HCT116 (cell line): ENCODE measurements around the gene DYRK1B. TPM values are rescaled to one million over a fixed set of nuclear protein-coding genes. Genes with fewer than 3 reads are reported as not detected.

Experiments used
- ATAC-seq: fragments of 200-7000 bp; cut with Tn5 transposase; 2 replicates; pipeline ENCODE4 v1.9.1; 2020; ENCODE audit warnings: mild to moderate bottlenecking, moderate library complexity
- BruUV-seq: library from RNA; stranded (reverse); fragments of 400-500 nt; replicated peaks from 2 replicates; lab custom pipeline; 2021; lab: Mats Ljungman, UMichigan
- CTCF ChIA-PET: fragments of 300-600 bp; sonication (Branson Sonifier 250); formaldehyde crosslinking; loops from one replicate; lab custom pipeline; 2021; ENCODE audit warnings: antibody characterized with exemption; lab: Charles Lee
- POLR2A ChIA-PET: fragments of 300-600, 350-600 bp; sonication (Branson Sonifier 250); formaldehyde crosslinking; loops from one replicate; lab custom pipeline; 2021; ENCODE audit warnings: antibody characterized with exemption; lab: Charles Lee
- RAD21 ChIA-PET, 2 experiments: fragments of 300-600 bp; sonication (Branson Sonifier 250); formaldehyde crosslinking; loops; one replicate each; lab custom pipeline; 2023; ENCODE audit warnings: low total read pairs in 2 of 2; ENCODE audit not compliant: uncharacterized antibody in 2 of 2, unreplicated experiment in 2 of 2, low non-redundant PET in 1 of 2; lab: Charles Lee
- DNase-seq: peaks from one replicate; pipeline ENCODE4 v3.0.0-alpha.2; 2010; ENCODE audit warnings: low read depth, low spot score
- H2AFZ ChIP-seq: fragments of 200-600 bp; shearing (Covaris generic), sonication (generic); 2 replicates; pipeline ENCODE4 v1.6.1; 2017; ENCODE audit warnings: low read depth, mixed run types, mixed read lengths, antibody characterized with exemption, low read length; ENCODE audit not compliant: poor library complexity, severe bottlenecking
- H3K27ac ChIP-seq: 2 replicates; pipeline ENCODE4 v1.5.1; 2012; ENCODE audit warnings: low read depth, low read length
- H3K27me3 ChIP-seq: fragments of 200-600 bp; sonication (generic); 2 replicates; pipeline ENCODE4 v1.6.1; 2016; ENCODE audit warnings: mixed run types, low read length, mixed read lengths; ENCODE audit not compliant: insufficient read depth
- H3K36me3 ChIP-seq, 2 experiments: fragments of 200-500 bp in 1 of 2; fragments of 200-600 bp in 1 of 2; sonication (Bioruptor generic) in 1 of 2; sonication (generic) in 1 of 2; 2 replicates each; pipeline versions ENCODE4 v1.5.1 to v1.6.1; 2014 to 2016; ENCODE audit warnings: low read length in 2 of 2, inconsistent platforms in 1 of 2, mixed read lengths in 1 of 2, mixed run types in 1 of 2; ENCODE audit not compliant: insufficient read depth in 2 of 2, control insufficient read depth in 1 of 2
- H3K4me1 ChIP-seq, 2 experiments: fragments of 200-600 bp in 1 of 2; sonication (generic) in 1 of 2; 2 replicates each; pipeline versions ENCODE4 v1.5.1 to v1.6.1; 2012 to 2017; ENCODE audit warnings: low read length in 2 of 2, inconsistent platforms in 1 of 2, mild to moderate bottlenecking in 1 of 2, mixed read lengths in 1 of 2, mixed run types in 1 of 2, moderate library complexity in 1 of 2; ENCODE audit not compliant: insufficient read depth in 2 of 2, control insufficient read depth in 1 of 2
- H3K4me2 ChIP-seq: fragments of 200-600 bp; sonication (generic); 2 replicates; pipeline ENCODE4 v1.6.1; 2017; ENCODE audit warnings: mixed run types, low read length, mixed read lengths
- H3K4me3 ChIP-seq, 2 experiments: fragments of 200-600 bp in 1 of 2; sonication (generic) in 1 of 2; replicated peaks in 1 of 2; 2 replicates each; pipeline ENCODE4 v1.5.1; 2011 to 2016; ENCODE audit warnings: low read length in 2 of 2, control low read depth in 1 of 2, low read depth in 1 of 2, mild to moderate bottlenecking in 1 of 2, mixed read lengths in 1 of 2, mixed run types in 1 of 2
- H3K79me2 ChIP-seq: fragments of 200-600 bp; sonication (generic); 2 replicates; pipeline ENCODE4 v1.6.1; 2017; ENCODE audit warnings: mild to moderate bottlenecking, mixed run types, low read length, moderate library complexity, mixed read lengths; ENCODE audit not compliant: insufficient read depth
- H3K9ac ChIP-seq: fragments of 200-600 bp; sonication (generic); 2 replicates; pipeline ENCODE4 v1.6.1; 2016; ENCODE audit warnings: low read length, mixed read lengths
- H3K9me2 ChIP-seq: fragments of 200-600 bp; sonication (generic), shearing (Covaris generic); 2 replicates; pipeline ENCODE4 v1.6.1; 2017; ENCODE audit warnings: mixed run types, mild to moderate bottlenecking, moderate library complexity; ENCODE audit not compliant: insufficient read depth
- H3K9me3 ChIP-seq, 2 experiments: fragments of 200-500 bp in 1 of 2; fragments of 200-600 bp in 1 of 2; sonication (Bioruptor generic) in 1 of 2; sonication (generic) in 1 of 2; 2 replicates each; pipeline ENCODE4 v1.6.1; 2014 to 2017; ENCODE audit warnings: low read length in 2 of 2, mixed read lengths in 2 of 2, inconsistent platforms in 1 of 2, low read depth in 1 of 2, mild to moderate bottlenecking in 1 of 2, mixed run types in 1 of 2, moderate library complexity in 1 of 2; ENCODE audit not compliant: control insufficient read depth in 1 of 2, insufficient read depth in 1 of 2
- H4K20me1 ChIP-seq: fragments of 200-600 bp; sonication (generic), shearing (Covaris generic); 2 replicates; pipeline ENCODE4 v1.6.1; 2017; ENCODE audit warnings: mixed run types, mild to moderate bottlenecking, moderate library complexity; ENCODE audit not compliant: insufficient read depth
- CEBPB ChIP-seq: IDR thresholded peaks from 2 replicates; pipeline ENCODE4 v1.6.1; 2012; ENCODE audit warnings: low read depth
- EGR1 ChIP-seq: IDR thresholded peaks from 2 replicates; pipeline ENCODE4 v1.6.1; 2012; ENCODE audit warnings: low read depth
- FOSL1 ChIP-seq: IDR thresholded peaks from 2 replicates; pipeline ENCODE4 v1.6.1; 2012; ENCODE audit warnings: low read depth
- JUND ChIP-seq: IDR thresholded peaks from 2 replicates; pipeline ENCODE4 v1.6.1; 2012
- POLR2A ChIP-seq: IDR thresholded peaks from 2 replicates; pipeline ENCODE4 v1.7.0; 2011; ENCODE audit warnings: borderline replicate concordance; ENCODE audit not compliant: insufficient read depth, insufficient read length; ENCODE audit errors: extremely low read depth
- POLR2AphosphoS5 ChIP-seq: IDR thresholded peaks from 2 replicates; pipeline ENCODE4 v1.6.1; 2011; ENCODE audit warnings: mild to moderate bottlenecking, low read depth, low read length, moderate library complexity
- RAD21 ChIP-seq: IDR thresholded peaks from 2 replicates; pipeline ENCODE4 v1.6.1; 2012; ENCODE audit warnings: low read depth, mild to moderate bottlenecking
- SP1 ChIP-seq: IDR thresholded peaks from 2 replicates; pipeline ENCODE4 v1.6.1; 2012; ENCODE audit warnings: low read depth
- SRF ChIP-seq: IDR thresholded peaks from 2 replicates; pipeline ENCODE4 v1.6.1; 2012; ENCODE audit warnings: low read depth
- TCF7L2 ChIP-seq: IDR thresholded peaks from 2 replicates; pipeline ENCODE4 v1.7.0; 2011; ENCODE audit warnings: borderline replicate concordance, inconsistent platforms; ENCODE audit not compliant: insufficient read depth, insufficient read length; ENCODE audit errors: extremely low read depth
- YY1 ChIP-seq: IDR thresholded peaks from 2 replicates; pipeline ENCODE4 v1.6.1; 2011; ENCODE audit warnings: low read length, low read depth, moderate library complexity, mild to moderate bottlenecking; ENCODE audit not compliant: insufficient replicate concordance; ENCODE audit errors: extremely low read depth
- intact Hi-C: fragments of 100-400 bp; cut with micrococcal nuclease; formaldehyde crosslinking; loops from 2 replicates; pipeline ENCODE4 v1.10.0; 2022
- total RNA-seq: library from RNA; stranded (reverse); gene quantifications from one replicate; pipeline ENCODE4 v1.2.1, GENCODE V29; 2021; ENCODE audit not compliant: unreplicated experiment
- TF ChIP-seq, protein P1 (sequence below): IDR thresholded peaks from 2 replicates; pipeline ENCODE4 v1.6.1; 2012
- TF ChIP-seq, protein P2 (sequence below): IDR thresholded peaks from 2 replicates; pipeline ENCODE4 v1.6.1; 2012
- TF ChIP-seq, protein P3 (sequence below): IDR thresholded peaks from 2 replicates; pipeline ENCODE4 v1.6.1; 2012; ENCODE audit warnings: low read depth

The DYRK1B gene
- total RNA-seq, 1 experiment from 2014 or later: 7.3 TPM

DNA sequence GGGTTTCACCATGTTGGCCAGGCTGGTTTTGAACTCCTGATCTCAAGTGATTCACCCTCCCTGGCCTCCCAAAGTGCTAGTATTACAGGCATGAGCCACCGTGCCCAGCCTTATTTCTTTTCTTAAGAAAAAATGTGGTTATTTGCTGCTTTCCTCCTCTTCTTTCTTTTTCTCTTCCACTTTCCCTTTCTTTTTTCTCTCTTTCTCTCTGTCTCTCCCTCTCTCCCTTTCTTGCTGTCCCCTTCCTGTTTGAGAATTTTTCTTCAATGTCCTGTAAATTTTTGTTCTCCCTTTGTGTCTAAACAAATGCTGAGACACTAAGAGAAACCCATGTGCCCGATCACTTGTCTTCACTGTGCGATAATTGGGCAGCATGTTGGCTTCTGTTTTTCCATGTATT, 53.1 kb downstream of the DYRK1B start:
- RAD21 ChIA-PET: no interaction called here
- H3K4me1 ChIP-seq: no peaks in the 10 kb centered on the region
- no peak overlapping the region for H3K27ac ChIP-seq
- POLR2A ChIA-PET: no interaction called here
- H2AFZ ChIP-seq: no peak overlapping the region
- H3K36me3 ChIP-seq: no peaks in the 10 kb centered on the region
- H3K4me2 ChIP-seq: no peak overlapping the region
- TF ChIP-seq, protein P1, sequence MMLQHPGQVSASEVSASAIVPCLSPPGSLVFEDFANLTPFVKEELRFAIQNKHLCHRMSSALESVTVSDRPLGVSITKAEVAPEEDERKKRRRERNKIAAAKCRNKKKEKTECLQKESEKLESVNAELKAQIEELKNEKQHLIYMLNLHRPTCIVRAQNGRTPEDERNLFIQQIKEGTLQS: no peak
- TF ChIP-seq SP1 (no peak), FOSL1 (no peak), JUND (no peak), POLR2A (no peak), EGR1 (no peak), CEBPB (no peak), RAD21 (no peak), YY1 (no peak), TCF7L2 (no peak), POLR2AphosphoS5 (no peak), SRF (no peak)
- TF ChIP-seq, protein P2, sequence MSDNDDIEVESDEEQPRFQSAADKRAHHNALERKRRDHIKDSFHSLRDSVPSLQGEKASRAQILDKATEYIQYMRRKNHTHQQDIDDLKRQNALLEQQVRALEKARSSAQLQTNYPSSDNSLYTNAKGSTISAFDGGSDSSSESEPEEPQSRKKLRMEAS: no peak
- TF ChIP-seq, protein P3, sequence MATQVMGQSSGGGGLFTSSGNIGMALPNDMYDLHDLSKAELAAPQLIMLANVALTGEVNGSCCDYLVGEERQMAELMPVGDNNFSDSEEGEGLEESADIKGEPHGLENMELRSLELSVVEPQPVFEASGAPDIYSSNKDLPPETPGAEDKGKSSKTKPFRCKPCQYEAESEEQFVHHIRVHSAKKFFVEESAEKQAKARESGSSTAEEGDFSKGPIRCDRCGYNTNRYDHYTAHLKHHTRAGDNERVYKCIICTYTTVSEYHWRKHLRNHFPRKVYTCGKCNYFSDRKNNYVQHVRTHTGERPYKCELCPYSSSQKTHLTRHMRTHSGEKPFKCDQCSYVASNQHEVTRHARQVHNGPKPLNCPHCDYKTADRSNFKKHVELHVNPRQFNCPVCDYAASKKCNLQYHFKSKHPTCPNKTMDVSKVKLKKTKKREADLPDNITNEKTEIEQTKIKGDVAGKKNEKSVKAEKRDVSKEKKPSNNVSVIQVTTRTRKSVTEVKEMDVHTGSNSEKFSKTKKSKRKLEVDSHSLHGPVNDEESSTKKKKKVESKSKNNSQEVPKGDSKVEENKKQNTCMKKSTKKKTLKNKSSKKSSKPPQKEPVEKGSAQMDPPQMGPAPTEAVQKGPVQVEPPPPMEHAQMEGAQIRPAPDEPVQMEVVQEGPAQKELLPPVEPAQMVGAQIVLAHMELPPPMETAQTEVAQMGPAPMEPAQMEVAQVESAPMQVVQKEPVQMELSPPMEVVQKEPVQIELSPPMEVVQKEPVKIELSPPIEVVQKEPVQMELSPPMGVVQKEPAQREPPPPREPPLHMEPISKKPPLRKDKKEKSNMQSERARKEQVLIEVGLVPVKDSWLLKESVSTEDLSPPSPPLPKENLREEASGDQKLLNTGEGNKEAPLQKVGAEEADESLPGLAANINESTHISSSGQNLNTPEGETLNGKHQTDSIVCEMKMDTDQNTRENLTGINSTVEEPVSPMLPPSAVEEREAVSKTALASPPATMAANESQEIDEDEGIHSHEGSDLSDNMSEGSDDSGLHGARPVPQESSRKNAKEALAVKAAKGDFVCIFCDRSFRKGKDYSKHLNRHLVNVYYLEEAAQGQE: no peak
- H3K9me2 ChIP-seq: no peaks in the 10 kb centered on the region
- H3K9ac ChIP-seq: no peak overlapping the region
- H3K9me3 ChIP-seq: no peaks in the 10 kb centered on the region
- no TSS peak for BruUV-seq
- peaks cover 21% of the 10 kb centered on the region; the same call in 1 of the 2 replicates for H3K27me3 ChIP-seq
- H3K4me3 ChIP-seq: no peak overlapping the region
- ATAC-seq (no peak), DNase-seq (no peak)
- no peaks in the 10 kb centered on the region for H3K79me2 ChIP-seq
- CTCF ChIA-PET: no interaction called here
- no peaks in the 10 kb centered on the region for H4K20me1 ChIP-seq
- intact Hi-C loops: no loop called here
